A549 treated with ZK216348 at 1 μM for 4 hours (cell line): ENCODE data around the gene KRTAP11-1. TPM values are rescaled to one million over a fixed set of nuclear protein-coding genes. Genes with fewer than 3 reads are reported as not detected.

Experiments
- total RNA-seq: library from RNA; stranded (reverse); fragments of 200-300 nt; extraction: Qiagen RNA extraction; gene quantifications from 5 replicates; pipeline ENCODE4 v1.2.3, GENCODE V29; 2022; ENCODE audit warnings: low read depth

Gene KRTAP11-1, protein sequence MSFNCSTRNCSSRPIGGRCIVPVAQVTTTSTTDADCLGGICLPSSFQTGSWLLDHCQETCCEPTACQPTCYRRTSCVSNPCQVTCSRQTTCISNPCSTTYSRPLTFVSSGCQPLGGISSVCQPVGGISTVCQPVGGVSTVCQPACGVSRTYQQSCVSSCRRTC
- total RNA-seq, result not detected in 5 replicates

DNA sequence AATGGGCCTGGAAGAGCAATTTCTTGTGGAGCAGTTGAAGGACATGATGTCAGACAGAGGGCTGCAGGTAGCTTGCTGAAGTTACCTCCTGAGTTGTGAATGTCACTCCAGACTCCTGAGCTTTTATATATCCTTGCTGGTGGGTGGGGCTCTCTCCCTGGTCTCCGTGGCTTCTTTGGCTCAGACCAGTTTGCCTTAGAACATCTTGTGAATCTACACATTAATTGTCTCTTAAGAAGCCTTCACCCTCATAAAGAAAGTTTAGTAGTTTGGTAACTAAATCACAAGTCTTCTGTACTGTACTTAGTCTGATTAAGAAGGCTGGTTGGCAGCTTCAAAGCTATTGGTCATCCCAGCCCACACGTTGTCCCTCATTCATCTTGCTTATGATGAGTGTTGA is at the start of gene KRTAP11-1:
Gene KRTAP11-1 (minus strand): TSS at position 101 of the 400 bp plus-strand sequence. CDS start 56 bp downstream, at position 45.

Other genes with a start within 250 kb of the KRTAP11-1 start
- gene KRTAP20-2, start 246.4 kb downstream of the KRTAP11-1 start, total RNA-seq, result not detected in 5 replicates
- not detected in 5 replicates for gene KRTAP20-3, start 238.7 kb downstream of the KRTAP11-1 start, total RNA-seq
- gene KRTAP21-3, start 162.8 kb downstream of the KRTAP11-1 start, total RNA-seq, result not detected in 5 replicates
- gene KRTAP21-2, start 134.3 kb downstream of the KRTAP11-1 start, total RNA-seq, result not detected in 5 replicates
- gene KRTAP21-1, start 126.2 kb downstream of the KRTAP11-1 start, total RNA-seq, result not detected in 5 replicates
- not detected in 5 replicates for gene KRTAP8-1, start 68.3 kb downstream of the KRTAP11-1 start, total RNA-seq
- gene KRTAP7-1, start 51.8 kb downstream of the KRTAP11-1 start, total RNA-seq, result not detected in 5 replicates
- not detected in 5 replicates for gene KRTAP19-8, start 156.9 kb upstream of the KRTAP11-1 start, total RNA-seq